GM23338 (cell line): Measurements from ENCODE around the gene COL8A1. TPM values are rescaled to one million over a fixed set of nuclear protein-coding genes. Genes with fewer than 3 reads are reported as not detected.

Experiments used
- ATAC-seq: fragments of 200-7000 bp; cut with Tn5 transposase; 3 replicates; pipeline ENCODE4 v1.9.1; 2020
- DNase-seq: peaks from one replicate; pipeline ENCODE4 v3.0.0-alpha.2; 2015; ENCODE audit warnings: low spot score
- H2AFZ ChIP-seq: fragments of 200-600 bp; sonication (generic); 2 replicates; pipeline ENCODE4 v1.8.0; 2016; ENCODE audit warnings: antibody characterized with exemption, mild to moderate bottlenecking, moderate library complexity
- H3F3A ChIP-seq: fragments of 200-600 bp; sonication (generic); replicated peaks from 2 replicates; pipeline ENCODE4 v1.8.0; 2017; ENCODE audit warnings: antibody characterized with exemption, mixed run types, low read depth
- H3K27ac ChIP-seq: fragments of 200-600 bp; sonication (generic); 2 replicates; pipeline ENCODE4 v1.6.1; 2016; ENCODE audit warnings: low read depth
- H3K27me3 ChIP-seq: fragments of 200-600 bp; sonication (generic); 2 replicates; pipeline ENCODE4 v1.8.0; 2016; ENCODE audit warnings: mild to moderate bottlenecking, mixed run types, moderate library complexity; ENCODE audit not compliant: insufficient read depth
- H3K36me3 ChIP-seq: fragments of 200-600 bp; sonication (generic); 2 replicates; pipeline ENCODE4 v1.8.0; 2016; ENCODE audit warnings: mild to moderate bottlenecking; ENCODE audit not compliant: insufficient read depth
- H3K4me1 ChIP-seq: fragments of 200-600 bp; sonication (generic); 2 replicates; pipeline ENCODE4 v1.8.0; 2016; ENCODE audit warnings: mild to moderate bottlenecking, moderate library complexity; ENCODE audit not compliant: insufficient read depth
- H3K4me2 ChIP-seq: fragments of 200-600 bp; sonication (generic); 2 replicates; pipeline ENCODE4 v1.7.1; 2017; ENCODE audit warnings: mixed run types
- H3K4me3 ChIP-seq: fragments of 200-600 bp; sonication (generic); 2 replicates; pipeline ENCODE4 v1.6.1; 2016; ENCODE audit warnings: mixed run types
- H3K79me2 ChIP-seq: fragments of 200-600 bp; sonication (generic); replicated peaks from 2 replicates; pipeline ENCODE4 v1.8.0; 2017; ENCODE audit warnings: mild to moderate bottlenecking; ENCODE audit not compliant: insufficient read depth
- H3K9me2 ChIP-seq: fragments of 200-600 bp; sonication (generic); 2 replicates; pipeline ENCODE4 v1.8.0; 2017; ENCODE audit not compliant: insufficient read depth
- H4K20me1 ChIP-seq: fragments of 200-600 bp; sonication (generic); replicated peaks from 2 replicates; pipeline ENCODE4 v1.8.0; 2017; ENCODE audit warnings: mild to moderate bottlenecking; ENCODE audit not compliant: insufficient read depth
- H3K27ac Mint-ChIP-seq: 2 replicates; pipeline ENCODE4 v1.8.0; 2020; ENCODE audit warnings: inconsistent platforms, mild to moderate bottlenecking, moderate library complexity, mixed read lengths
- H3K27me3 Mint-ChIP-seq: 3 replicates; pipeline ENCODE4 v1.8.0; 2022; ENCODE audit warnings: low read depth, mild to moderate bottlenecking, moderate library complexity, mixed read lengths, inconsistent platforms; ENCODE audit not compliant: insufficient read depth, poor library complexity
- H3K36me3 Mint-ChIP-seq: 3 replicates; pipeline ENCODE4 v1.8.0; 2021; ENCODE audit warnings: low read depth, mild to moderate bottlenecking, inconsistent platforms, moderate library complexity, mixed read lengths
- H3K4me1 Mint-ChIP-seq: 3 replicates; pipeline ENCODE4 v1.8.0; 2020; ENCODE audit warnings: mild to moderate bottlenecking, inconsistent platforms, mixed read lengths
- H3K4me3 Mint-ChIP-seq: 3 replicates; pipeline ENCODE4 v1.8.0; 2021; ENCODE audit warnings: moderate library complexity, mild to moderate bottlenecking, inconsistent platforms, mixed read lengths
- H3K9me3 Mint-ChIP-seq: 3 replicates; pipeline ENCODE4 v1.8.0; 2020; ENCODE audit warnings: moderate library complexity, mild to moderate bottlenecking, inconsistent platforms, mixed read lengths
- CREB1 ChIP-seq: fragments of 250-450 bp; sonication (Bioruptor Pico); IDR thresholded peaks from 2 replicates; pipeline ENCODE4 v1.5.0; 2020; ENCODE audit warnings: low read depth, mild to moderate bottlenecking, moderate library complexity
- ETS1 ChIP-seq: IDR thresholded peaks from 2 replicates; pipeline ENCODE4 v1.6.1; 2016; ENCODE audit warnings: antibody characterized with exemption
- EZH2 ChIP-seq: fragments of 200-600 bp; sonication (generic); IDR thresholded peaks from one replicate; pipeline ENCODE4 v1.8.0; 2017; ENCODE audit warnings: antibody characterized with exemption, mild to moderate bottlenecking, low read depth; ENCODE audit not compliant: unreplicated experiment
- EZH2phosphoT487 ChIP-seq: fragments of 200-600 bp; sonication (generic); IDR thresholded peaks from one replicate; pipeline ENCODE4 v1.8.1; 2018; ENCODE audit warnings: antibody characterized with exemption; ENCODE audit not compliant: unreplicated experiment
- REST ChIP-seq: IDR thresholded peaks from one replicate; pipeline ENCODE4 v1.6.1; 2018; ENCODE audit warnings: antibody characterized with exemption; ENCODE audit not compliant: unreplicated experiment
- ZNF114 ChIP-seq: fragments of 250-450 bp; sonication (Bioruptor Pico); IDR thresholded peaks from 2 replicates; pipeline ENCODE4 v1.5.0; 2020; ENCODE audit warnings: mild to moderate bottlenecking, moderate library complexity
- ZNF331 ChIP-seq: fragments of 250-450 bp; sonication (Bioruptor Pico); IDR thresholded peaks from 2 replicates; pipeline ENCODE4 v1.5.0; 2020; ENCODE audit warnings: low read depth, mild to moderate bottlenecking, moderate library complexity
- ZNF462 ChIP-seq: fragments of 250-450 bp; sonication (Bioruptor Pico); IDR thresholded peaks from 2 replicates; pipeline ENCODE4 v1.5.0; 2020; ENCODE audit warnings: mild to moderate bottlenecking, moderate library complexity
- polyA plus RNA-seq: library from polyadenylated mRNA; unstranded; fragments of >200 nt; fragmentation: Nextera tagmentation; extraction: Ambion mirVana; gene quantifications from 2 replicates; pipeline ENCODE4 v1.2.1, GENCODE V29; 2016
- total RNA-seq: library from RNA; depleted of rRNA; stranded (reverse); fragments of >200 nt; shearing (Covaris generic); gene quantifications from 2 replicates; pipeline ENCODE4 v1.2.3, GENCODE V29; 2014

The COL8A1 gene
- total and polyA plus RNA-seq, 2 experiments from 2014 or later: 0.26 to 0.97 TPM

GRCh38 chr3:99678023-99678422 is 39.6 kb downstream of the COL8A1 start (continued):
- TF ChIP-seq REST (no peak), EZH2 (no peak), EZH2phosphoT487 (no peak), ZNF331 (CRISPR knock-in tag) (no peak), CREB1 (CRISPR knock-in tag) (no peak), ZNF114 (CRISPR knock-in tag) (no peak)

GRCh38 chr3:99678896-99679295 is 40.5 kb downstream of the COL8A1 start:
- H3K9me3 Mint-ChIP-seq: no peaks in the 10 kb centered on the region
- H3K36me3 ChIP-seq: no peaks in the 10 kb centered on the region
- no peaks in the 10 kb centered on the region; the same call in 1 of the 2 replicates for H3K9me2 ChIP-seq
- no peak overlapping the region for H3K27ac Mint-ChIP-seq
- H2AFZ ChIP-seq: no peak overlapping the region
- ATAC-seq: no peak
- no peak overlapping the region for H3K4me3 ChIP-seq
- H4K20me1 ChIP-seq: no peaks in the 10 kb centered on the region
- H3K4me1 ChIP-seq: no peaks in the 10 kb centered on the region
- no peak overlapping the region for H3K27ac ChIP-seq
- no peak overlapping the region for H3K4me2 ChIP-seq
- DNase-seq: no peak
- H3K79me2 ChIP-seq: no peaks in the 10 kb centered on the region
- no peaks in the 10 kb centered on the region for H3K27me3 ChIP-seq
- H3K36me3 Mint-ChIP-seq: no peaks in the 10 kb centered on the region
- no peaks in the 10 kb centered on the region for H3K4me1 Mint-ChIP-seq
- H3F3A ChIP-seq: no peaks in the 10 kb centered on the region
- no peaks in the 10 kb centered on the region for H3K27me3 Mint-ChIP-seq
- no peak overlapping the region for H3K4me3 Mint-ChIP-seq
- TF ChIP-seq ZNF462 (CRISPR knock-in tag) (no peak), ZNF114 (CRISPR knock-in tag) (no peak), ETS1 (no peak), EZH2 (no peak), CREB1 (CRISPR knock-in tag) (no peak), REST (no peak)
